H9 (cell line): Measurements from ENCODE around the gene MSS51. TPM values are rescaled to one million over a fixed set of nuclear protein-coding genes. Genes with fewer than 3 reads are reported as not detected.

Source experiments
- DNase-seq: peaks from one replicate; pipeline ENCODE4 v3.0.0-alpha.2; 2017
- H2AFZ ChIP-seq: one replicate; pipeline ENCODE4 v1.6.1; 2013; ENCODE audit warnings: mild to moderate bottlenecking, low read length, control low read depth, moderate library complexity
- H2AK5ac ChIP-seq: 2 replicates; pipeline ENCODE4 v1.6.1; 2013; ENCODE audit warnings: low read length, control low read depth, mixed read lengths; ENCODE audit not compliant: insufficient read length
- H2BK120ac ChIP-seq: one replicate; pipeline ENCODE4 v1.6.1; 2013; ENCODE audit warnings: low read depth, mild to moderate bottlenecking, low read length, control low read depth, inconsistent platforms; ENCODE audit not compliant: poor library complexity, severe bottlenecking
- H2BK12ac ChIP-seq: 2 replicates; pipeline ENCODE4 v1.6.1; 2013; ENCODE audit warnings: low read length, control low read depth, mixed read lengths, low read depth; ENCODE audit not compliant: insufficient read length
- H2BK15ac ChIP-seq: 2 replicates; pipeline ENCODE4 v1.6.1; 2013; ENCODE audit warnings: low read depth, low read length, control low read depth
- H2BK20ac ChIP-seq: one replicate; pipeline ENCODE4 v1.6.1; 2013; ENCODE audit warnings: low read depth, mild to moderate bottlenecking, low read length, control low read depth, inconsistent platforms; ENCODE audit not compliant: poor library complexity, severe bottlenecking
- H2BK5ac ChIP-seq: 2 replicates; pipeline ENCODE4 v1.6.1; 2013; ENCODE audit warnings: low read length, control low read depth, mixed read lengths; ENCODE audit not compliant: insufficient read length
- H3K14ac ChIP-seq: 2 replicates; pipeline ENCODE4 v1.6.1; 2013; ENCODE audit warnings: low read length, control low read depth; ENCODE audit not compliant: insufficient read depth
- H3K18ac ChIP-seq: 2 replicates; pipeline ENCODE4 v1.6.1; 2013; ENCODE audit warnings: low read depth, mild to moderate bottlenecking, mixed read lengths, low read length, control low read depth; ENCODE audit not compliant: insufficient read length
- H3K23ac ChIP-seq: 2 replicates; pipeline ENCODE4 v1.6.1; 2013; ENCODE audit warnings: low read length, control low read depth, mixed read lengths, low read depth; ENCODE audit not compliant: insufficient read length
- H3K23me2 ChIP-seq: 2 replicates; pipeline ENCODE4 v1.6.1; 2013; ENCODE audit warnings: low read depth, mild to moderate bottlenecking, mixed read lengths, low read length, control low read depth; ENCODE audit not compliant: insufficient read length, poor library complexity, severe bottlenecking
- H3K27ac ChIP-seq: 2 replicates; pipeline ENCODE4 v1.5.1; 2013; ENCODE audit warnings: low read length, control low read depth, mixed read lengths, low read depth; ENCODE audit not compliant: insufficient read length
- H3K27me3 ChIP-seq: 2 replicates; pipeline ENCODE4 v1.6.1; 2013; ENCODE audit warnings: low read length, control low read depth, inconsistent platforms; ENCODE audit not compliant: insufficient read depth
- H3K4ac ChIP-seq: 2 replicates; pipeline ENCODE4 v1.6.1; 2013; ENCODE audit warnings: low read depth, mild to moderate bottlenecking, control low read depth, inconsistent platforms, low read length, moderate library complexity
- H3K4me1 ChIP-seq: 2 replicates; pipeline ENCODE4 v1.6.1; 2013; ENCODE audit warnings: low read length, control low read depth, inconsistent platforms; ENCODE audit not compliant: insufficient read depth
- H3K4me2 ChIP-seq: 2 replicates; pipeline ENCODE4 v1.6.1; 2013; ENCODE audit warnings: low read length, control low read depth, mixed read lengths; ENCODE audit not compliant: insufficient read length, insufficient read depth
- H3K56ac ChIP-seq: 2 replicates; pipeline ENCODE4 v1.6.1; 2013; ENCODE audit warnings: low read depth, mild to moderate bottlenecking, mixed read lengths, low read length, control low read depth; ENCODE audit not compliant: insufficient read length
- H3K79me1 ChIP-seq: 2 replicates; pipeline ENCODE4 v1.6.1; 2013; ENCODE audit warnings: low read depth, mild to moderate bottlenecking, moderate library complexity, low read length, control low read depth, inconsistent platforms; ENCODE audit not compliant: insufficient read depth, poor library complexity, severe bottlenecking
- H3K79me2 ChIP-seq: 2 replicates; pipeline ENCODE4 v1.6.1; 2013; ENCODE audit warnings: low read length, control low read depth, inconsistent platforms; ENCODE audit not compliant: insufficient read depth
- H3K9ac ChIP-seq: 2 replicates; pipeline ENCODE4 v1.6.1; 2013; ENCODE audit warnings: low read length, control low read depth, mixed read lengths; ENCODE audit not compliant: insufficient read length; ENCODE audit errors: extremely low read depth
- H3K9me3 ChIP-seq: one replicate; pipeline ENCODE4 v1.6.1; 2013; ENCODE audit warnings: low read depth, low read length, inconsistent platforms; ENCODE audit not compliant: control insufficient read depth
- H3T11ph ChIP-seq: one replicate; pipeline ENCODE4 v1.6.1; 2013; ENCODE audit warnings: mild to moderate bottlenecking, low read length, control low read depth, inconsistent platforms
- H4K20me1 ChIP-seq: one replicate; pipeline ENCODE4 v1.6.1; 2013; ENCODE audit not compliant: control insufficient read depth, insufficient read length, insufficient read depth
- H4K5ac ChIP-seq: 2 replicates; pipeline ENCODE4 v1.6.1; 2013; ENCODE audit warnings: low read depth, mild to moderate bottlenecking, mixed read lengths, low read length, control low read depth; ENCODE audit not compliant: insufficient read length
- H4K8ac ChIP-seq: replicated peaks from 2 replicates; pipeline ENCODE4 v1.6.1; 2013; ENCODE audit warnings: low read length, control low read depth, mixed read lengths, low read depth; ENCODE audit not compliant: insufficient read length
- H4K91ac ChIP-seq: 2 replicates; pipeline ENCODE4 v1.6.1; 2013; ENCODE audit warnings: low read depth, mild to moderate bottlenecking, moderate library complexity, mixed read lengths, low read length, control low read depth; ENCODE audit not compliant: insufficient read length
- H3K27ac Mint-ChIP-seq, 3 experiments: 2 replicates in 2 of 3; 3 replicates in 1 of 3; pipeline ENCODE4 v1.8.0; 2020 to 2021; ENCODE audit warnings: mixed read lengths in 3 of 3, mild to moderate bottlenecking in 1 of 3, moderate library complexity in 1 of 3
- H3K27me3 Mint-ChIP-seq: 2 replicates; pipeline ENCODE4 v1.8.0; 2021; ENCODE audit warnings: low read depth, mild to moderate bottlenecking, moderate library complexity, mixed read lengths
- H3K36me3 Mint-ChIP-seq, 3 experiments: 2 replicates in 2 of 3; 3 replicates in 1 of 3; pipeline ENCODE4 v1.8.0; 2020 to 2021; ENCODE audit warnings: low read depth in 3 of 3, mixed read lengths in 3 of 3; ENCODE audit not compliant: insufficient read depth in 1 of 3
- H3K4me1 Mint-ChIP-seq, 2 experiments: 2 replicates each; pipeline ENCODE4 v1.8.0; 2020; ENCODE audit warnings: mixed read lengths in 2 of 2
- H3K4me3 Mint-ChIP-seq, 2 experiments: 2 replicates in 1 of 2; 3 replicates in 1 of 2; pipeline ENCODE4 v1.8.0; 2020 to 2021; ENCODE audit warnings: mild to moderate bottlenecking in 2 of 2, mixed read lengths in 2 of 2, moderate library complexity in 1 of 2
- H3K9me3 Mint-ChIP-seq, 2 experiments: 2 replicates in 1 of 2; 3 replicates in 1 of 2; pipeline ENCODE4 v1.8.0; 2020; ENCODE audit warnings: mild to moderate bottlenecking in 2 of 2, mixed read lengths in 2 of 2, moderate library complexity in 1 of 2
- CTCF ChIP-seq: fragments of 200-600 bp; sonication (generic); conservative IDR thresholded peaks from 3 replicates; pipeline ENCODE4 v1.8.0; 2021; ENCODE audit warnings: antibody characterized with exemption, mild to moderate bottlenecking
- WGBS: extraction: QIAGEN DNeasy Blood & Tissue Kit; methylation state at CpG from one replicate; pipeline ENCODE4 v1.1.7; 2013; ENCODE audit warnings: missing lambda C conversion rate, low lambda C conversion rate, mixed read lengths; ENCODE audit not compliant: insufficient read length; ENCODE audit errors: extremely low coverage; 5-methylcytosine and 5-hydroxymethylcytosine counted together
- total RNA-seq: library from RNA; stranded (reverse); gene quantifications from 2 replicates; pipeline ENCODE4 v1.2.1, GENCODE V29; 2021

MSS51 gene
- total RNA-seq, 1 experiment from 2014 or later, result 1.9 TPM

- H2AK5ac ChIP-seq, result no peak overlapping the region
Observed at GRCh38 chr10:73426318-73426717, 7.0 kb downstream of the MSS51 start.

More at GRCh38 chr10:73426318-73426717, 7.0 kb downstream of the MSS51 start:
- H3K4me1 ChIP-seq, result no peaks in the 10 kb centered on the region
- H3K14ac ChIP-seq, result no peak overlapping the region
- H3K27me3 ChIP-seq, result no peaks in the 10 kb centered on the region
- Mint-ChIP-seq H3K4me3 (no peak overlapping the region), H3K36me3 (peaks cover 6 to 46% (median 25%) of the 10 kb centered on the region in 3 experiments; a peak in 4 of 7 replicates), H3K27me3 (no peaks in the 10 kb centered on the region), H3K9me3 (no peaks in the 10 kb centered on the region), H3K27ac (no peak overlapping the region; a peak in 1 of 7 replicates), H3K4me1 (no peaks in the 10 kb centered on the region)
- H2BK20ac ChIP-seq, result no peak overlapping the region
- no peak overlapping the region for H2BK15ac ChIP-seq
- no peaks in the 10 kb centered on the region for H3K79me1 ChIP-seq
- H3K23ac ChIP-seq, result no peak overlapping the region
- no peaks in the 10 kb centered on the region for H3K79me2 ChIP-seq
- no peak for DNase-seq
- no CpG with 5 or more reads among the region's 4 CpGs for WGBS
- H3K9me3 ChIP-seq, result no peaks in the 10 kb centered on the region
- H2BK5ac ChIP-seq, result no peak overlapping the region
- H3K27ac ChIP-seq, result no peak overlapping the region
- no peak overlapping the region for H2AFZ ChIP-seq
- no peak overlapping the region for H4K8ac ChIP-seq
- no peak overlapping the region for H3K18ac ChIP-seq
- no peak overlapping the region for H2BK12ac ChIP-seq
- no peak overlapping the region for H3K9ac ChIP-seq
- no peaks in the 10 kb centered on the region for H4K20me1 ChIP-seq
- H3K23me2 ChIP-seq, result no peaks in the 10 kb centered on the region
- H3T11ph ChIP-seq, result no peak overlapping the region
- H4K5ac ChIP-seq, result no peak overlapping the region
- no peak overlapping the region for H2BK120ac ChIP-seq
- no peak overlapping the region for H3K4ac ChIP-seq
- H4K91ac ChIP-seq, result no peak overlapping the region
- no peak for TF ChIP-seq CTCF
- no peak overlapping the region for H3K4me2 ChIP-seq
- H3K56ac ChIP-seq, result no peak overlapping the region
